ENCODE measurements around the gene TLR2. TPM values are rescaled to one million over a fixed set of nuclear protein-coding genes. Genes with fewer than 3 reads are reported as not detected.

Gene TLR2
- 0.05 TPM in 1 of 2 replicates, not detected in the other for total RNA-seq (2014; rRNA removed; shearing (Covaris generic))
- polyA plus RNA-seq (2015; cell fraction: cytosol; rRNA removed), result 0.44 TPM in 1 of 2 replicates, not detected in the other
- polyA plus RNA-seq (2015; cell fraction: nucleus; rRNA removed), result not detected in 2 replicates

DNA sequence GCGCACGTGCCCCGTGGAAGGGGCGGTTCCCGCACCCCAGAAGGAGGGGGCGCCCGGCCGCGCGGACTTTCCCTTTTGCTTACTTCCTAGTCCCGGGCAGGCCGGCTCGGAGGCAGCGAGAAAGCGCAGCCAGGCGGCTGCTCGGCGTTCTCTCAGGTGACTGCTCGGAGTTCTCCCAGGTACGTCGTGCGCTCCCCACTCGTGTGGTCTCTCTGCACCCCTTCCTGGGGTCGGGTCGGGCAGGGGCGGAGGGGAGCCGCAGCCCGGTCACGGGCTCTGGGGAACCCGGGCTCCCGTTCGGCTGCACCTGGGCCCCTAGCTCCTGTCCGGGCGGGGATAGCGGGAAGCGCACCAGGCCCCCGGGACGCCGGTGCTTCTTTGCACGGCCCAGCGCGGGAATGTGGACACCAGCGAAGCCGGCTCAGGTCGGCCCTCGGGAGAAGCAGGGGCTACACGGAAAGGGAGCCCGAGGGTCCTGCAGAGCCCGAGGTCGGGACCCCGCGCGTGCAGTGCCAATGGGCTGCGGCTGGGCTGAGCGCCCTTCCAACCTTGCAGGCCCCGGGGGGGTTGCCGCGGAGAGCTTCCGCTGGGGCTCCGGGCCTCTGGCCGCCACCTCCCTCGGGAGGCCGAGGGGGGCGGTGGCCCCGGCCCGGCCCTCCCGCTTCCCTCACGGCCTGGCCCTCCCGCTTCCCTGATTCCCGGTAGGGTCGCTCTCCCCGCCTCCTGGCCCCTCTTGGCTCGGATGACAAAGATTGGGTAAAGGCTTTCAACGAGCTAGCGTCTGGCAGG, at the start of gene TLR2:
Gene TLR2 (plus strand): TSS at position 99 of the 789 bp plus-strand sequence. CDS start 18,628 bp downstream, outside the sequence.
- in situ Hi-C loops (cut with HindIII; ENCODE audit: low pct_unique_long_range_greater_than_20kb, low sequenced_read_pairs), result no loop called here
- no peak for DNase-seq (ENCODE audit: low read depth, low spot score)

GRCh38 chr4:153634738-153635353, 49.2 kb upstream of the TLR2 start:
- peak; percentile 54 for DNase-seq (ENCODE audit: low read depth, low spot score)
- in situ Hi-C loops (cut with HindIII; ENCODE audit: low pct_unique_long_range_greater_than_20kb, low sequenced_read_pairs), result no loop called here

- in situ Hi-C loops (cut with HindIII; ENCODE audit: low pct_unique_long_range_greater_than_20kb, low sequenced_read_pairs), result no loop called here
- no peak for DNase-seq (ENCODE audit: low read depth, low spot score)
These were observed 48.2 kb upstream of the TLR2 start for GRCh38 chr4:153635846-153636245.

DNA sequence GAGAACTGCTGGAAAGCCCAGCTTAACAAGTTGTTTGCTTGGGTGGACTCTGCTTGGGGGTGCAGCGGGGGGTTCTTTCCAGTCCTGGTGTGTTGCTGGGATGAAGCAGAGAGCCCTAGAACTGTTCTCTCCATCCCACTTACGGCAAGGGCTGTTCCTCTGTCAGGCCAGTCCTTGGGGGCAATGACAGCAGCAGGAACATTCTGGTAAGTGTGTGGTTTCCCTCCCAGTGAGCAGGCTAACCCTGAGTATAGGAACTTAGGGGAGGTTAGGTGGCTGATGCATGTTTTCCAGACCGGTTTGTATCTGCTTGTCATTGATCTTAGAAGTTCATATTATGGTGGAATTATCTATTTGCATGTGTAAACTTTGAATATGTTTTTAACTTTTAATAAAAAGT, 46.9 kb upstream of the TLR2 start:
- DNase-seq (ENCODE audit: low read depth, low spot score), result no peak
- in situ Hi-C loops (cut with HindIII; ENCODE audit: low pct_unique_long_range_greater_than_20kb, low sequenced_read_pairs), result no loop called here

- in situ Hi-C loops (cut with HindIII; ENCODE audit: low pct_unique_long_range_greater_than_20kb, low sequenced_read_pairs), result no loop called here
- no peak for DNase-seq (ENCODE audit: low read depth, low spot score)
These were observed 46.1 kb upstream of the TLR2 start for GRCh38 chr4:153638011-153638410.

GRCh38 chr4:153638999-153639398, 45.1 kb upstream of the TLR2 start:
- DNase-seq (ENCODE audit: low read depth, low spot score), result no peak
- in situ Hi-C loops (cut with HindIII; ENCODE audit: low pct_unique_long_range_greater_than_20kb, low sequenced_read_pairs), result no loop called here

- DNase-seq (ENCODE audit: low read depth, low spot score), result no peak
These were observed 44.0 kb upstream of the TLR2 start for GRCh38 chr4:153639833-153640802.

DNA sequence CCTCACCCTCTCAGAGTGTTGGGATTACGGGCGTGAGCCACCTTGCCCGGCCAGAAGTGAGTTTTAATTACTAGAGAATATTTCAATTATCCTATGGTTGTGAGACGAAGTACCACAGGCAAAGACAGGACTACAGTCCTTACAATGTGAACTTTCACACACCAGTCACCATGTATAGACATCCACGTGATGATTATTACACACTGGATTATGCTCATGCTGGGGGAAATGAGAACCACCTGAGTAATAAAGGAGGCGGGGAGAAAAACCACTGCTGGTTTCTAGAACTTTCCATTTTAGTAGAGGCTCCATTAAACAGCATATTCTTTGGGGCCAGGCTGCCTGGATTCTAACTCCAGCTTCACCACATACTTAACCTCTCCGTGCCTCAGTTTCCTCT, 42.5 kb upstream of the TLR2 start:
- no peak for DNase-seq (ENCODE audit: low read depth, low spot score)
- in situ Hi-C loops (cut with HindIII; ENCODE audit: low pct_unique_long_range_greater_than_20kb, low sequenced_read_pairs), result no loop called here

More at GRCh38 chr4:153639833-153640802, 44.0 kb upstream of the TLR2 start:
- in situ Hi-C loops (cut with HindIII; ENCODE audit: low pct_unique_long_range_greater_than_20kb, low sequenced_read_pairs), result no loop called here

- in situ Hi-C loops (cut with HindIII; ENCODE audit: low pct_unique_long_range_greater_than_20kb, low sequenced_read_pairs), result no loop called here
- peak; percentile 78 for DNase-seq (ENCODE audit: low read depth, low spot score)
These were observed 40.4 kb upstream of the TLR2 start for GRCh38 chr4:153643406-153644383.

DNA sequence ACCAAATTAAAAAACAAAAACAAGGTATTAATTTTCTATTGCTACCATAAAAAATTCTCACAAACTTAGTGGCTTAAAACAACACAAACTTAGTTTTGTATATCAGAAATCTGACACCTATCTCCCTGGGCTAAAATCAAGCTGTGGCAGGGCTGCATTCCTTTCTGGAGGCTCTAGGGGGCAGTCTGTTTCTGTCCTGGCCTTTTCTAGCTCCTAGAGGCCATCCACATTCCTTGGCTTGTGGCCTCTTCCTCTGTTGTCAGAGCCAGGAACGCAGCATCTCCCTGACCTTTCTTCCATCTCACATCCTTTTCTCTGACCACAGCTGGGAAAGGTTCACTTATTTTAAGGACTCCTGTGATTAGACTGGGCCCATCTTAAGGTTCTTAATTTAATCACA, 38.9 kb upstream of the TLR2 start:
- DNase-seq (ENCODE audit: low read depth, low spot score), result no peak
- in situ Hi-C loops (cut with HindIII; ENCODE audit: low pct_unique_long_range_greater_than_20kb, low sequenced_read_pairs), result no loop called here

DNA sequence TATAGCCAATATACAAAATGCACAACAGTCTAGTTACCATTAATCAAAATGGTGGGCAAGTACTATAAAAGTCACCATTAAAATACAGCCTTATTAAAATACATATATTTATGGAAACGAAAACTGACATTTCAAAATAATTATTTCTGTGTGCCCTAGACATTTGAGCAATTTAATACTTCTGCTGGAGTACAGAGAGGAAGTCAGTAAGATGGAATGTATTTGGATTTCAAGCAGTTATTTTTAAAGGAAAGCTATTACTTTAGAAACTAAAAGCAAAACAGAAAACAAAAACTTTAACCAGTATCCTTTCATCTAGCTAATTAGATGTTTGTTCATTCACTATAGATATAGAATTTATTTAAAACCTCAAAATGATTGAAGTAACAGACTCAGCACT, 37.8 kb upstream of the TLR2 start:
- in situ Hi-C loops (cut with HindIII; ENCODE audit: low pct_unique_long_range_greater_than_20kb, low sequenced_read_pairs), result no loop called here
- no peak for DNase-seq (ENCODE audit: low read depth, low spot score)

DNA sequence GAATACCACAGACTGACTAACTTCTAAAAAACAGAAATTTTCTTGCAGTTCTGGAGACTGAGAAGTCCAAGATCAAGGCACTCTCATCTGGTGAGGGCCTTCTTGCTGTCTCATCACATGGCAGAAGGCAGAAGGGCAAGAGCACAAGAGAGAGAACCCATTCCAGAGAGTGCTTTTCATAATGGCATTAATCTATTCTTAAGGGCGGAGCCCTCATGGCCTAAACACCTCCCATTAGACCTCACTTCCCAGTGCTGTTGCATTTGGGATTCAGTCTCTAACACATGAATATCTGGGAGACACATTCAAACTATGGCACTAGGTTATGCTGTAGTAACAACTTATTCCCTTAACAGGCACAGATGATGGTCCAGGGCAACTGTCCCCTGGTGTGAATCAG, 37.1 kb upstream of the TLR2 start:
- DNase-seq (ENCODE audit: low read depth, low spot score), result no peak
- in situ Hi-C loops (cut with HindIII; ENCODE audit: low pct_unique_long_range_greater_than_20kb, low sequenced_read_pairs), result no loop called here

DNA sequence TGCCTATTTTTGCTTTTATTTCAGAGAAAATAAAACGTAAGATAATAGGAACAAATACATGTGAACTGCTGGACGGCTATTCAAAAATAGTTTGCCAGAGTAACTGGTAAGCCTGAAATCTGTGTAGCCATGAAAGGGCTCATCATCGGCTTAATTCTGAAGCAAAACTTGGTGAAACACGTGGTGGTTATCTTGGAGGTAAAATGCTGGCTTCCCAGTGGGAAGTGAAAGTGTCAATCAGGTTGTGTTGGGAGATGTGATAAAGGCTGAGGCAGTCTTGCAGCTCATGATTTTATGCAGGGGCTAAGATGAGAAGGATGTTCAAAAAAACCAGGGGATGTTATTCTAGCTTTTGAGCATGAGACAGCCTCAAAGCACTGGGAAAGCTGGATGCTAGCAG, 36.1 kb upstream of the TLR2 start:
- no peak for DNase-seq (ENCODE audit: low read depth, low spot score)
- in situ Hi-C loops (cut with HindIII; ENCODE audit: low pct_unique_long_range_greater_than_20kb, low sequenced_read_pairs), result no loop called here

- peak; percentile 45 for DNase-seq (ENCODE audit: low read depth, low spot score)
- in situ Hi-C loops (cut with HindIII; ENCODE audit: low pct_unique_long_range_greater_than_20kb, low sequenced_read_pairs), result no loop called here
These were observed 34.5 kb upstream of the TLR2 start for GRCh38 chr4:153649572-153649991.

DNA sequence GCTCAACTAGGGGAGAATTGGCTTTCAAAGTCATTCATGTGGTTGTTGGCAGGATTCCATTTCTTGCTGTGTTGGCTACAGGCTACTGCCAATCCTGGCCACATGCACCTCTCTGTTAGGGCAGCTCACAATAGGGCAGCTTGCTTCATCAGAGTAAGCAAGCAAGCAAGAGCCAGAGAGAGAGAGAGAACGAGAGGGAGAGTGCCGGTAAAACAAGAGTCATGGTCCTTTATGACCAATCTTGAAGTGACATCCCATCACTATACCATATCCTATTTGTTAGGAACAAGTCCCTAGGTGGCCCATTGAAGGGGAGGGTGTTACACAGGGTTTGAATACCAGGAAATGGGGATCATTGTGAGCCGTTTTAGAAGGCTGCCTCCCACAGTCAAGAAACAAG, 33.0 kb upstream of the TLR2 start:
- in situ Hi-C loops (cut with HindIII; ENCODE audit: low pct_unique_long_range_greater_than_20kb, low sequenced_read_pairs), result no loop called here
- DNase-seq (ENCODE audit: low read depth, low spot score), result no peak

- in situ Hi-C loops (cut with HindIII; ENCODE audit: low pct_unique_long_range_greater_than_20kb, low sequenced_read_pairs), result no loop called here
- no peak for DNase-seq (ENCODE audit: low read depth, low spot score)
These were observed 32.5 kb upstream of the TLR2 start for GRCh38 chr4:153651587-153651986.

All from SK-MEL-5 (cell line).